ENCODE measurements around the gene CYTIP. TPM values are rescaled to one million over a fixed set of nuclear protein-coding genes. Genes with fewer than 3 reads are reported as not detected.

Gene CYTIP
- total RNA-seq, 1 donor from 2014 or later, result 5.5 TPM

- H3K36me3 ChIP-seq, result no peaks in the 10 kb centered on the region
- H3K4me3 ChIP-seq, result no peak overlapping the region
- no peaks in the 10 kb centered on the region for H3K4me1 ChIP-seq
- DNase-seq (ENCODE audit: low spot score in 2 of 2), result no peak
- H3K27ac ChIP-seq, result no peak overlapping the region
- no peaks in the 10 kb centered on the region for H3K27me3 ChIP-seq
- no peaks in the 10 kb centered on the region for H3K9me3 ChIP-seq
- no peak for TF ChIP-seq CTCF (IDR thresholded peaks at IDR 0.05)
- intact Hi-C loops (cut with DNase I), result no loop called here
Observed at GRCh38 chr2:157460897-157461296, 17.0 kb upstream of the CYTIP start.

GRCh38 chr2:157460384-157460837 lies 16.5 kb upstream of the CYTIP start:
- TF ChIP-seq CTCF (IDR thresholded peaks at IDR 0.05), result no peak
- Histone ChIP-seq H3K4me3 (no peak overlapping the region), H3K27me3 (no peaks in the 10 kb centered on the region), H3K27ac (no peak overlapping the region), H3K9me3 (no peaks in the 10 kb centered on the region), H3K4me1 (no peaks in the 10 kb centered on the region), H3K36me3 (no peaks in the 10 kb centered on the region)
- intact Hi-C loops (cut with DNase I), result no loop called here
- no peak for DNase-seq (ENCODE audit: low spot score in 2 of 2)

- intact Hi-C loops (cut with DNase I), result no loop called here
- Histone ChIP-seq H3K4me1 (no peaks in the 10 kb centered on the region), H3K27ac (no peak overlapping the region), H3K4me3 (no peak overlapping the region), H3K36me3 (no peaks in the 10 kb centered on the region), H3K27me3 (no peaks in the 10 kb centered on the region), H3K9me3 (no peaks in the 10 kb centered on the region)
- TF ChIP-seq CTCF (IDR thresholded peaks at IDR 0.05), result no peak
- DNase-seq (ENCODE audit: low spot score in 2 of 2), result no peak
Observed at GRCh38 chr2:157459486-157459885, 15.6 kb upstream of the CYTIP start.

DNA sequence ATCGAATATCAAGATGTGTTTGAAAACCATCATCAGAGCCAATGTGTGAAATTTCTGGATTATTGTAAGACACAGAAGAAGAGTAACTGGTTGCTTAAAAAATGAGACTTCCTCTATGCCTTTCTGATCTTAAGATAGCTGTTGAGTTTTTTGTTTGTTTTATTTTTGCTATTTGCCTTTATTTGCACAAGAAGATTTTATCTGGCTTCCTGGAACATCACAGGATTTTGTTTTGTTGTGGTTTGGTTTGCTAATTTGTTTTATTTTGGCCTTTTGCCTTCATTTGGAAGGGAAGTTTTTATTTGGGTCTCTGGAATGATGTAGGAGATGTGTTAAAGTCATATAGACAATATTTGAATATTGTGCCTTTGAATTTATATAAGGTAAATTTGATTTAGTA lies 3.9 kb upstream of the CYTIP start:
- Histone ChIP-seq H3K4me3 (no peak overlapping the region), H3K27me3 (no peaks in the 10 kb centered on the region), H3K36me3 (no peaks in the 10 kb centered on the region), H3K4me1 (no peaks in the 10 kb centered on the region), H3K27ac (no peak overlapping the region), H3K9me3 (no peaks in the 10 kb centered on the region)
- intact Hi-C loops (cut with DNase I), result no loop called here
- no peak for DNase-seq (ENCODE audit: low spot score in 2 of 2)
- TF ChIP-seq CTCF (IDR thresholded peaks at IDR 0.05), result no peak

DNA sequence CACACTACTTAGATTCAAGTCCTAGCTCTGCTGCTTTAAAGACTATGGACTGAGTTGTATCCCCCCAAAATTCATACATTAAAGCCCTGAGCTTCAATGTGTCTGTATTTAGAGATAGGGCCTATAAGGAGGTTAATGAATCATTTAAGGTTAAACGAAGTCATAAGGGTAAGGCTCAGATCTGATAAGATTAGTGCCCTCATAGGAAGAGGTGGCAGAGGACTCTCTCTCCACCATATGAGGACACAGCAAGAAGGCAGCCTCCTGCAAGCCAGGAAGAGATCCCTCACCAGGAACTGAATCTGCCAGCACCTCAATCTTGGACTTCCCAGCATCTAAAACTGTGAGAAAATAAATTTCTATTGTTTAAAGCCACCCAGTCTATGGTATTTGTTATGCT lies 3.1 kb upstream of the CYTIP start:
- H3K4me1 ChIP-seq, result no peaks in the 10 kb centered on the region
- H3K27me3 ChIP-seq, result no peaks in the 10 kb centered on the region
- H3K36me3 ChIP-seq, result no peaks in the 10 kb centered on the region
- no peak overlapping the region for H3K27ac ChIP-seq
- intact Hi-C loops (cut with DNase I), result no loop called here
- no peak for TF ChIP-seq CTCF (IDR thresholded peaks at IDR 0.05)
- DNase-seq (ENCODE audit: low spot score in 2 of 2), result no peak
- no peak overlapping the region for H3K4me3 ChIP-seq
- H3K9me3 ChIP-seq, result no peaks in the 10 kb centered on the region

- DNase-seq (ENCODE audit: low spot score in 2 of 2), result no peak
- intact Hi-C loops (cut with DNase I), result no loop called here
- H3K4me3 ChIP-seq, result no peak overlapping the region
- H3K27ac ChIP-seq, result no peak overlapping the region
- no peak for TF ChIP-seq CTCF (IDR thresholded peaks at IDR 0.05)
- no peaks in the 10 kb centered on the region for H3K27me3 ChIP-seq
- no peaks in the 10 kb centered on the region for H3K9me3 ChIP-seq
- no peaks in the 10 kb centered on the region for H3K4me1 ChIP-seq
- H3K36me3 ChIP-seq, result no peaks in the 10 kb centered on the region
Observed at GRCh38 chr2:157444641-157445040, 752 bp upstream of the CYTIP start.
